GM21367 (cell line): ENCODE data around the gene PIAS4.

Experiments
- ATAC-seq: cut with Tn5 transposase; IDR thresholded peaks from one replicate; pipeline ENCODE4 v1.9.1; 2021; ENCODE audit not compliant: unreplicated experiment

Gene PIAS4

GRCh38 chr19:4069331-4069959 is 61.9 kb downstream of the PIAS4 start:
- ATAC-seq = no peak

DNA sequence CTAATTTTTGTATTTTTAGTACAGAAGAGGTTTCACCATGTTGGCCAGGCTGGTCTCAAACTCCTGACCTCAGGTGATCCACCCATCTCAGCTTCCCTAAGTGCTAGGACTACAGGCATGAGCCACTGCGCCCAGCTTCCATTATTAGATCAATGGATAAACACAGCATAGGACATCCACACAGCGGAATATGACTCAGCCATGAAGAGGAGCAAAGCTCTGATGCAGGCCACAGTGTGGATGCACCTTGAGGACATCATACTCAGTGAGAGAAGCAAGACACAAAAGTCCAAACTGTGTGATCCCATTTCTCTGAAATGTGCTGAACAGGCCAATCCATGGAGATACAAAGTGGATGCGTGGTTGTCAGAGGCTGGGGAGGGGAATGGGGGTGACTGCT is 64.1 kb downstream of the PIAS4 start:
- no peak for ATAC-seq

DNA sequence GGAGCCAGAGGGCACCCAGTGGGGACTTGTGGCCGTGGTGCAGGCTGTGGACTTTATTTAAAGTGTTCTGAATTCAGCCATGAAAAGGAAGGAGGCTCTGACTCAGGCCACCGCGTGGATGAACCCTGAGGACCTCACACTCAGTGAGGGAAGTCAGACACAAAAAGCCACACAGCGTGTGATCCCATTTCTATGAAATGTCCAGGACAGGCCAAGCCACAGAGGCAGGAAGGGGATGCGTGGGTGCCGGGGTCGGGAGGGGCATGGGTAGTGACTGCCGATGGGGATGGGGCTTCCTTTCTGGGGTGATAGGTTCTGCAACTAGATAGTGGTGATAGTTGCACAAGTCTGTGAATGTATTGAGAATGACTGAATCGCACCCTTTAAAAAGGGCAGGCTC is 67.8 kb downstream of the PIAS4 start:
- ATAC-seq = no peak

DNA sequence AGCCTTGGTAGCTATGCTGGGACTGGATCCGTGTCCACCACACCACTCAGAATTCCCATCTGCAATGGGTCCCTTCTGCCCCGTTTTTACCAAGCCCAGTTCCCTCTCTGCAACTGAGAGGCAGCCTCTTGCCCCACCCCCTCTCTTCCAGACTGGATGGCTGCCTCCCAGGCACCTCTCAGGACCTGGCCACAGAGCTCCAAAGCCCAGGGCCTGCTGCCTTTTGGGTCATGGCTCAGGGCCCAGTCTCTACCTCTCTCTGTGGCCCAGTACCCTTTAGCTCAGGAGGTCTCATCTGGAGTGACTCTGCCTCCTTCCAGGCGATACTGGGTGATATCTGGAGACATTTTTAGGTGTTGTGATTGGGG is 69.5 kb downstream of the PIAS4 start:
- ATAC-seq = no peak

- ATAC-seq = no peak
Measured at GRCh38 chr19:4077800-4078684, 70.5 kb downstream of the PIAS4 start.

DNA sequence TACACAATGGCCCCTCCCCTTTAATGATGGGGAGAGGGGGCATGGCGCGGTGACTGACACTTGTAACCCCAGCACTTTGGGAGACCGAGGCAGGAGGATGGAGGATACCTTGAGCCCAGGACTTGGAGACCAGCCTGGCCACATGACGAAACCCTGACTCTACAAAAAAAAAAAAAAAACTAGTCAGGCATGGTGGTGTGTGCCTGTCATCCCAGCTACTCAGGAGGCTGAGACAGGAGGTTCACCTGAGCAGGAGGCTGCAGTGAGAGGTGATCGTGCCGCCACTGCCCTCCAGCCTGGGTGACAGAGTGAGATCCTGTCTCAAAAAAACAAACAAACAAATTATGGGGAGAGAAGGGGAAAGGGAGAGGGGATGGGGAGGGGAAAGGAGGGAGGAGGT is 72.9 kb downstream of the PIAS4 start:
- no peak for ATAC-seq

GRCh38 chr19:4081441-4082129 is 74.0 kb downstream of the PIAS4 start:
- ATAC-seq = no peak

DNA sequence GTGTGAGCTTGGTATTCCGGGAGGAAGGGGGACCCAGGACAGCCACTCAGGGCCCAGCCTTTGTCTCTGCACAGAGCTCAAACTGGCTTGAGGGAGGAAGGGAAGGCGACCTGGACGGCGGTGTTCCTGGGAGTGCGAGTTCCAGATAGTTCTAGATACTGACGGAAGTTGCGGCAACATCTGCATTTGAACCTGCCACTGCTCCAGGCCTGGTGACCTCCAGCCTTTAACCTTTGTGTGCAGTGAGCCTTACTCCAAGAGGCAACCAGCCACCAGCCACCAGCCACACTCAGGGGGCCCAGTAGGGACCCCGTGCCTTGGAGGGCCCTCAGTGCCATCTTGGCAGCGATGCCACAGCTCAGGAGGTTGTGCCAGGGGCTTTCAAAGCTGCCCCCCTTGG is 74.6 kb downstream of the PIAS4 start:
- no peak for ATAC-seq

DNA sequence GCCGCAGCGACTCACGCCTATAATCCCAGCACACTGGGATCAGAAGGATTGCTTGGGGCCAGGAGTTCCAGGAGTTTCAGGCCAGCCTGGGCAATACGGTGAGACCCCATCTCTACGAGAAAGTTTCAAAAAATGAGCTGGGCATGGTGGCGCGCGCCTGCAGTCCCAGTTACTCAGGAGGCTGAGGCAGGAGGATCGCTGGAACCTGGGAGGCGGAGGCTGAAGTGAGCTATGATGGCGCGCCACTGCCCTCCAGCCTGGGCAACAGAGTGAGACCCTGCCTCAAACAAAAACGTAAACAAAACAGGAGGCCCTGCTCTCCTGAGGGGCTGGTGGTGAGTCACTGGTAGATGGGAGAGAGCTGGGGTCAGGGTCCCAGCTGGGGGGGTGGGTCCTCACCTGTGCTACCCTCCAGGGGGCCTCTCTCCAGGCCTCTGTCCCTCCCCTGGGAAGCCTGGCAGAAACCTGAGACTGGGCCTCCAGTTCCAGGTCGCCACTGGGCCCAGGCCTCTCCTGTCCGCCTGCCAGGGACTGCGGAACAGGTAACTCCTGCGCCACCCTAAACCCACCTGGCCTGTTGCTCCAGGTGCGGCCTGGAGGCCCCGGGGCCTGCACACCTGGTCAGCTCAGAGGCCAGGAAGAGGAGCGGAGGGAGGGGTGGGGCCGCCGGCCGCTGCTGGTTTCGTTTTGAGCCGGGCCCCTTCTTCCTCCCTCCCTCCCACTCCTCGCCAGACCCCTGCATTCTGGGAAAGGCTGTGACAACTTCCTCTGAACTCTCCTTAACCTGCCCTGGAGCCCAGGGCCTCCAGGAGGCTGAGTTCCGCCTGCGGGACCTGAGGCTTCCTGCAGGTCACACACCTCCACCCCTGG is 76.4 kb downstream of the PIAS4 start:
- no peak for ATAC-seq

DNA sequence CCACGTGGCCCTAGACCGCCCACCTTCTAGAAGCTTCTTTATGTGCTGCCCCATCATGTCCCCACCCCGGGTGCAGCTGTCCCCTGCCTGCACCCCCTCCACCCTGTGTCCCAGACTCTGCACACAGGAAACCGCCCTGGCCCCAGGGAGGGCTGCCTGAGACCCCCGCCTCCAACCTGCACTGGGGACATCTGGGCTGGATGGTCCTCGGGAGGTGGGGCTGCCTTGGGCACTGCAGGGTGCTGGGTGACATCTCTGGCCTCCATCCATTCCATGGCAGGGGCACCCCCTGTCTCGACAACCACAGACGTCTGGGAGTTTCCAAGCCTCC is 77.0 kb downstream of the PIAS4 start:
- ATAC-seq = no peak

GRCh38 chr19:4086411-4086867 is 78.9 kb downstream of the PIAS4 start:
- no peak for ATAC-seq

- no peak for ATAC-seq
Measured at GRCh38 chr19:4087787-4088679, 80.5 kb downstream of the PIAS4 start.

DNA sequence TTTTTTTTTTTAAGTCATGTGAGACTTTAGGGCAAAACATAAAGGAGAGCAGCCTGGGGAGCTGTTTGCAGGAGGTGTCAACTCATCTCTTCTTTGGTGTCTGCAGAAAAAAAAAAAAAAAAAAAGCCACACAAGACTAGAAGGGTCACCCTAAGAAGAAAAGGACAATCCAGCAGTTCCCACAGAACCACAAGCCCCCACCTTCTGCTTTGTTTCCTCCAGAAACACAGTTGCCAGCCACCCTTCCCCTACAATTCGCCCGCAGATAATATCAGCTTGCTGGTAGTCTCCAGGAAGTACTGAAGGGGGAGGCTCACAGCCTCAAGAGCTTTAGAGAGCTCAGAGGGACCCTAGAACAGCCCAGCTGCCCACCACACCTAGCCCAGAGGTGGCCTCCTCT is 81.4 kb downstream of the PIAS4 start:
- ATAC-seq = no peak
